B cell (primary cell): ENCODE data around the gene GRIP2. TPM values are rescaled to one million over a fixed set of nuclear protein-coding genes. Genes with fewer than 3 reads are reported as not detected.

ENCODE experiments used
- ATAC-seq: fragments of 200-7000 bp; cut with Tn5 transposase; one replicate; pipeline ENCODE4 v1.10.0; 2021; ENCODE audit warnings: low read depth, mild to moderate bottlenecking, moderate number of reproducible peaks, moderate library complexity
- CTCF ChIA-PET: fragments of 350-600 bp; sonication (Branson Sonifier 250); formaldehyde crosslinking; loops from one replicate; lab custom pipeline; 2021; ENCODE audit warnings: antibody characterized with exemption, inconsistent platforms; lab: Charles Lee
- POLR2A ChIA-PET: fragments of 350-600 bp; sonication (Branson Sonifier 250); formaldehyde crosslinking; loops from one replicate; lab custom pipeline; 2021; ENCODE audit warnings: antibody characterized with exemption; lab: Charles Lee
- DNase-seq: peaks from one replicate; pipeline ENCODE4 v3.0.0; 2013
- H2AFZ ChIP-seq: 2 replicates; pipeline ENCODE4 v1.6.1; 2012; ENCODE audit warnings: mild to moderate bottlenecking, low read depth, low read length; ENCODE audit not compliant: insufficient read depth, poor library complexity, severe bottlenecking
- H3K27ac ChIP-seq, 2 donors: 1 replicate in 1 of 2; 2 replicates in 1 of 2; pipeline ENCODE4 v1.5.1; 2012 to 2013; ENCODE audit warnings: low read length in 2 of 2, mild to moderate bottlenecking in 2 of 2, moderate library complexity in 1 of 2
- H3K27me3 ChIP-seq, 4 experiments: fragments of 200-600 bp in 1 of 4; sonication (generic) in 1 of 4; replicated peaks in 1 of 4; 1 replicate in 2 of 4; 2 replicates in 2 of 4; pipeline versions ENCODE4 v1.6.1 to v1.7.0; 2013 to 2016; ENCODE audit warnings: low read length in 3 of 4, mild to moderate bottlenecking in 2 of 4, mixed read lengths in 1 of 4, moderate library complexity in 1 of 4; ENCODE audit not compliant: insufficient read depth in 4 of 4, control insufficient read depth in 3 of 4; ENCODE audit errors: control extremely low read depth in 1 of 4
- H3K36me3 ChIP-seq, 2 experiments: replicated peaks in 1 of 2; 1 replicate in 1 of 2; 2 replicates in 1 of 2; pipeline versions ENCODE4 v1.6.1 to v1.7.1; 2013; ENCODE audit warnings: low read length in 1 of 2; ENCODE audit not compliant: insufficient read depth in 2 of 2, control insufficient read depth in 1 of 2; ENCODE audit errors: control extremely low read depth in 1 of 2, extremely low read depth in 1 of 2
- H3K4me1 ChIP-seq, 2 donors: fragments of 200-600 bp in 1 of 2; sonication (generic) in 1 of 2; 1 replicate in 1 of 2; 2 replicates in 1 of 2; pipeline versions ENCODE4 v1.5.1 to v1.6.1; 2013 to 2017; ENCODE audit warnings: low read length in 2 of 2; ENCODE audit not compliant: control insufficient read depth in 2 of 2, insufficient read depth in 2 of 2
- H3K4me2 ChIP-seq: replicated peaks from 2 replicates; pipeline ENCODE3; 2012; ENCODE audit warnings: mild to moderate bottlenecking, low read depth, low read length; ENCODE audit not compliant: poor library complexity, severe bottlenecking
- H3K4me3 ChIP-seq, 5 experiments: fragments of 200-600 bp in 1 of 5; sonication (generic) in 1 of 5; 1 replicate in 3 of 5; 2 replicates in 2 of 5; pipeline versions ENCODE4 v1.5.1 to v1.7.0; 2011 to 2016; ENCODE audit warnings: low read length in 4 of 5, mild to moderate bottlenecking in 4 of 5, low read depth in 2 of 5, control low read depth in 1 of 5, moderate library complexity in 1 of 5; ENCODE audit not compliant: insufficient read depth in 1 of 5; ENCODE audit errors: control extremely low read depth in 1 of 5, extremely low read depth in 1 of 5
- H3K79me2 ChIP-seq: fragments of 200-600 bp; sonication (generic); one replicate; pipeline ENCODE4 v1.6.0; 2016; ENCODE audit warnings: low read length; ENCODE audit not compliant: control insufficient read depth, insufficient read depth
- H3K9ac ChIP-seq: fragments of 200-600 bp; sonication (generic); 2 replicates; pipeline ENCODE4 v1.6.1; 2017; ENCODE audit warnings: mild to moderate bottlenecking, low read length, moderate library complexity
- H3K9me3 ChIP-seq, 3 donors: one replicate each; pipeline versions ENCODE4 v1.6.1 to v1.7.1; 2013; ENCODE audit warnings: low read length in 2 of 3; ENCODE audit not compliant: control insufficient read depth in 2 of 3, insufficient read depth in 1 of 3; ENCODE audit errors: control extremely low read depth in 1 of 3
- H4K20me1 ChIP-seq: 2 replicates; pipeline ENCODE4 v1.6.0; 2012; ENCODE audit warnings: mild to moderate bottlenecking, low read length; ENCODE audit not compliant: insufficient read depth, control insufficient read depth, poor library complexity, severe bottlenecking
- H3K27ac Mint-ChIP-seq: one replicate; pipeline ENCODE4 v1.8.0; 2021; ENCODE audit warnings: mixed read lengths
- H3K27me3 Mint-ChIP-seq: one replicate; pipeline ENCODE4 v1.8.0; 2021; ENCODE audit warnings: mixed read lengths
- H3K4me1 Mint-ChIP-seq: one replicate; pipeline ENCODE4 v1.8.0; 2021; ENCODE audit warnings: mixed read lengths
- H3K4me3 Mint-ChIP-seq: one replicate; pipeline ENCODE4 v1.8.0; 2021; ENCODE audit warnings: mixed read lengths
- H3K9me3 Mint-ChIP-seq: one replicate; pipeline ENCODE4 v1.8.0; 2022; ENCODE audit warnings: mixed read lengths; ENCODE audit not compliant: insufficient read depth
- CTCF ChIP-seq: fragments of 200-600 bp; IDR thresholded peaks from one replicate; pipeline ENCODE4 v1.8.0; 2022; ENCODE audit warnings: antibody characterized with exemption, mild to moderate bottlenecking
- WGBS: methylation state at CpG from one replicate; pipeline ENCODE4 v1.1.5; 2013; ENCODE audit warnings: missing lambda C conversion rate; ENCODE audit not compliant: insufficient coverage; 5-methylcytosine and 5-hydroxymethylcytosine counted together
- intact Hi-C: fragments of 100-400 bp; cut with micrococcal nuclease; formaldehyde crosslinking; loops from one replicate; pipeline ENCODE4 v1.10.0; 2022
- polyA plus RNA-seq: library from polyadenylated mRNA; depleted of rRNA; stranded (reverse); fragments of >200 nt; gene quantifications from 2 replicates; pipeline ENCODE4 v1.2.3, GENCODE V29; 2012
- total RNA-seq, 2 donors: library from RNA; stranded (reverse); fragments of 120-200 nt in 1 of 2; gene quantifications; 1 replicate in 1 of 2; 2 replicates in 1 of 2; pipeline versions ENCODE4 v1.2.3 to v1.2.4, GENCODE V29; 2013 to 2022

GRIP2 gene
- total and polyA plus RNA-seq, 2 donors (not counting 1 experiment from before 2014, with no cell fraction given), result not detected

GRCh38 chr3:14492948-14493881 lies 46.9 kb downstream of the GRIP2 start:
- Histone ChIP-seq H3K4me1 (no peaks in the 10 kb centered on the region), H3K27me3 (no peaks in the 10 kb centered on the region), H3K36me3 (peaks cover 0 to 5% of the 10 kb centered on the region in 2 experiments), H3K9me3 (no peaks in the 10 kb centered on the region), H3K4me3 (no peak overlapping the region), H4K20me1 (no peaks in the 10 kb centered on the region), H3K27ac (no peak overlapping the region), H3K79me2 (no peaks in the 10 kb centered on the region), H3K4me2 (no peak overlapping the region), H2AFZ (no peak overlapping the region), H3K9ac (no peak overlapping the region)
- WGBS, result 96% methylated on average over 31 of the region's 31 CpGs
- intact Hi-C loops, result no loop called here
- Mint-ChIP-seq H3K4me3 (no peak overlapping the region), H3K27me3 (peaks cover 7% of the 10 kb centered on the region), H3K9me3 (no peaks in the 10 kb centered on the region), H3K4me1 (no peaks in the 10 kb centered on the region), H3K27ac (no peak overlapping the region)
- ChIA-PET POLR2A (no interaction called here), CTCF (no interaction called here)
- ATAC-seq (no peak), DNase-seq (no peak)
- TF ChIP-seq CTCF, result no peak

- Histone ChIP-seq H3K4me2 (no peak overlapping the region), H3K27ac (no peak overlapping the region), H3K27me3 (no peaks in the 10 kb centered on the region), H3K79me2 (no peaks in the 10 kb centered on the region), H3K9ac (no peak overlapping the region), H2AFZ (no peak overlapping the region), H4K20me1 (no peaks in the 10 kb centered on the region), H3K4me3 (no peak overlapping the region), H3K4me1 (no peaks in the 10 kb centered on the region), H3K9me3 (no peaks in the 10 kb centered on the region), H3K36me3 (peaks cover 0 to 11% of the 10 kb centered on the region in 2 experiments)
- H3K27me3 Mint-ChIP-seq, result no peaks in the 10 kb centered on the region
- H3K9me3 Mint-ChIP-seq, result no peaks in the 10 kb centered on the region
- no peak for TF ChIP-seq CTCF
- DNase-seq (no peak), ATAC-seq (no peak)
- no peak overlapping the region for H3K4me3 Mint-ChIP-seq
- ChIA-PET POLR2A (no interaction called here), CTCF (no interaction called here)
- no peak overlapping the region for H3K27ac Mint-ChIP-seq
- 91% methylated on average over 17 of the region's 17 CpGs for WGBS
- no peaks in the 10 kb centered on the region for H3K4me1 Mint-ChIP-seq
- intact Hi-C loops, result no loop called here
These were observed 48.5 kb downstream of the GRIP2 start for GRCh38 chr3:14491396-14492190.
